ENCODE measurements around the gene SIGLEC9.
"Not testable (repeated sequence)": the region's sequence is repeated elsewhere in the genome, so short reads cannot be mapped to it uniquely, and the experiment has no call there.

Gene SIGLEC9

DNA sequence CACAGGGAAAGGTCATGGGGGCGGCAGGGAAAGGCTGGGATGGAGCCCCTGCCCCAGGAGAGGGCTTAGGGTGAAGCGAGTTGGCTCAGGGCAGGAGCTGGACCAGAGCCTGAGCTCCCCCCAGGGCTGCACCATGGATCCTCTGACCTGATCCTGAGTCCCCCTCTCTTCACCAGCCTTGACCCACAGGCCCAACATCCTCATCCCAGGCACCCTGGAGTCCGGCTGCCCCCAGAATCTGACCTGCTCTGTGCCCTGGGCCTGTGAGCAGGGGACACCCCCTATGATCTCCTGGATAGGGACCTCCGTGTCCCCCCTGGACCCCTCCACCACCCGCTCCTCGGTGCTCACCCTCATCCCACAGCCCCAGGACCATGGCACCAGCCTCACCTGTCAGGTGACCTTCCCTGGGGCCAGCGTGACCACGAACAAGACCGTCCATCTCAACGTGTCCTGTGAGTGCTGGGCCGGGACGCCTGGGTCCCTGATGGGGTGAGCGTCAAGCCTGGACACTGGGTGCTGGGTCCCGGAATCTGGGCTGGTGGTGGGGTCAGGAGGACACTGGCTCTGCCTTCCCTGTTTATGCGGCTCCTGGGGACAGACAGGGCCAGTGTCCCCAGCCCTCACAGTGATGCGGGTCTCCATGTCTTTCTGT, 842 bp downstream of the SIGLEC9 start:
- DNase-seq = no peak

DNA sequence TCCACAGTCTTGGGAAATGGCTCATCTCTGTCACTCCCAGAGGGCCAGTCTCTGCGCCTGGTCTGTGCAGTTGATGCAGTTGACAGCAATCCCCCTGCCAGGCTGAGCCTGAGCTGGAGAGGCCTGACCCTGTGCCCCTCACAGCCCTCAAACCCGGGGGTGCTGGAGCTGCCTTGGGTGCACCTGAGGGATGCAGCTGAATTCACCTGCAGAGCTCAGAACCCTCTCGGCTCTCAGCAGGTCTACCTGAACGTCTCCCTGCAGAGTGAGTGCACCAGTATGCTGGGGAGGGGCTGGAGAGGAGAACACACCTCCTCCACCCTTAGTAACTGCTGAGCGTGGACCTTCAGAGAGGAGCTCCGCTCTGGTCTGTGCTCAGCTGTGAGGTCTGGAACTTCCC, 2.3 kb downstream of the SIGLEC9 start:
- DNase-seq = no peak

- DNase-seq = no peak
Measured at GRCh38 chr19:51127755-51128154, 3.0 kb downstream of the SIGLEC9 start.

GRCh38 chr19:51128227-51128626, 3.5 kb downstream of the SIGLEC9 start:
- no peak for DNase-seq

- no peak for DNase-seq
Measured at GRCh38 chr19:51129716-51130115, 5.0 kb downstream of the SIGLEC9 start.

DNA sequence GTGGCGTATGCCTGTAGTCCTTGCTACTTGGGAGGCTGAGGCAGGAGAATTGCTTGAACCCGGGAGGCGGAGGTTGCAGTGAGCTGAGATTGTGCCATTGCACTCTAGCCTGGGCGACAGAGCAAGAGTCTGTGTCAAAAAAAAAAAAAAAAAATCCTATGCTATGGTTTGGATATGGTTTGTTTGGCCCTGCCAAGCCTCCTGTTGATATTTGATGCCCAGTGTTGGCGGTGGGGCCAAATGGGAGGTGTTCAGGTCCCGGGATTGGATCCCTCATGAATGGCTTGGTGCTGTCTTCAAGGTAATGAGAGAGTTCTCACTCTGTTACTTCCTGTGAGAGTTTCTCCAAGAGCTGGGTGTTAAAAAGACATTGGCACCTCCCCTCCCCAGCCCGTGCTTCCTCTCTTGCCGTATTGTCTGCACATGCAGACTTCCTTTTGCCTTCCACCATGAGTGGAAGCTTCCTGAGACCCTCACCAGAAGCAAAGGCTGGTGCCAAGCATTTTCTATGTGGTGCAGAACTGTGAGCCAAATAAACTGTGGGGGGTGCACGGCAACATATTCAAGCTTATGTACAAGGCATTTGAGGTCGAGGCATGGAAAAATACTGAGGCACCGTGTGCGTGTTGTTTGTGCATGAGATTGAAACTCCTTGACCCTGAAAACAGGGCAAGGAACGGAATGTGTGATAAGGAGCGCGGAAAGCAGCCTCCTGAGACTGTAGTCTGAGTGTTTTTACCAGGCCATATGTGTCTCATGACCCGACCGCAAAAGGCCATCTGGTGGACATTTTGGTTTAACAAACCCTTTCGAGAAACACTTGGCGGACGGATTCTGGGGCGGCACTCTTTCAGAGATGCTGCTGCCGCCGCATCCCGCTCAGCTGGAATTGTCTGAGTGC, 7.3 kb downstream of the SIGLEC9 start:
- no peak for DNase-seq

GRCh38 chr19:51135004-51135403, 10.3 kb downstream of the SIGLEC9 start:
- DNase-seq = no peak

DNA sequence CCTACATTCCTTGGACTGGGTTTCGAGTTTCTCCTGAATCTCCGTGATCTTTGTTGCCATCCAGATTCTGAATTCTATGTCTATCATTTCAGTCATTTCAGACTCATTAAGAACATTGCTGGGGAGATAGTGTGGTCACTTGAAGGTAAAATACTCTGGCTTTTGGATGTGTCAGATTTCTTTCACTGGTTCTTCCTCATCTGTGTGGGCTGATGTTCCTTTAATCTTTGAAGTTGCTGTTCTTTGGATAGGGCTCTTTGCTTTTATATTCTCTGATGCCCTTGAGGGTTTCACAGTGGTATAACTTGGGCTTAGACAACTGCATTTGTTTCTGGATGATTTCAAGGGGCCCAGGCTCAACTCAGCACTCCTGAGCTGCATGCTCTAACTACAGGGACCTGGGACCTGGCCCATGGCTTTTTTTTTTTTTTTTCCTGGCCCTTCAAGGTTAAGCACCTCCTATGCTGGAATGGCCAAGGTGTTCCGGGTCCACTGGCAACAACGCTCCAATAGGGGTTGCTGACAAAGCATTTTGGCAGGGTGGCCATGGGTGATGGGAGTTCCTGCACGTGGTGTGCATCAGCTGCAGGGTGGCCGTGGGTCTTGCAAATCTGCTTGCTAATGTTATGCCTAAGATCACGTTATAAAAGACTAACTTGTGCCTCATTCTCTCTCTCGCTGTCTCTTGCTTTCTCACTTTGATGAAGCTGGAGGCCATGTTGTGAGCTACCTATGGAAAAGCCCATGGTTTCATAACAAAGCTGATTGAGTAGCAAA, 11.5 kb downstream of the SIGLEC9 start:
- DNase-seq = no peak

GRCh38 chr19:51136851-51137551, 12.3 kb downstream of the SIGLEC9 start:
- no peak for DNase-seq

GRCh38 chr19:51137792-51138425, 13.2 kb downstream of the SIGLEC9 start:
- DNase-seq = no peak

DNA sequence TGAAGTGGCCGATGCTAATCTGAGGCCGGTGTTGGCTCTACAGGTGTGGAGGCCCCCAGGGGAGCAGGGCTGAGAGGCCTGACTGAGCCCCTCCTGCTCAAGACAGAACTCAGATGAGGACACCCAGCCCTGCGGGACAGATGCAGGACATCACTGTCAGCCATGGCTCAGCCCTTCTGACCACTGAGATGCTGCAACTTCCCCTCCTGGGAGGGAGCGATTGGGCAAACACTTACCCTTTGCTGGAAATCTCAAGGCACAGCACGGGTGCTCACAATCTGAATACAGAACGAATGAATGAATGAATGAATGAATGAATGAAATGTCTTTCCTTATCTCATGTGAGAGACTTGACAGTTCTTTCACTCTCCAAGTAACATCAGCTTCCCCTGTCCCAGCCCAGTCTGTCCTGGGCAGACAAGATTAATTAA, 13.9 kb downstream of the SIGLEC9 start:
- DNase-seq = no peak

DNA sequence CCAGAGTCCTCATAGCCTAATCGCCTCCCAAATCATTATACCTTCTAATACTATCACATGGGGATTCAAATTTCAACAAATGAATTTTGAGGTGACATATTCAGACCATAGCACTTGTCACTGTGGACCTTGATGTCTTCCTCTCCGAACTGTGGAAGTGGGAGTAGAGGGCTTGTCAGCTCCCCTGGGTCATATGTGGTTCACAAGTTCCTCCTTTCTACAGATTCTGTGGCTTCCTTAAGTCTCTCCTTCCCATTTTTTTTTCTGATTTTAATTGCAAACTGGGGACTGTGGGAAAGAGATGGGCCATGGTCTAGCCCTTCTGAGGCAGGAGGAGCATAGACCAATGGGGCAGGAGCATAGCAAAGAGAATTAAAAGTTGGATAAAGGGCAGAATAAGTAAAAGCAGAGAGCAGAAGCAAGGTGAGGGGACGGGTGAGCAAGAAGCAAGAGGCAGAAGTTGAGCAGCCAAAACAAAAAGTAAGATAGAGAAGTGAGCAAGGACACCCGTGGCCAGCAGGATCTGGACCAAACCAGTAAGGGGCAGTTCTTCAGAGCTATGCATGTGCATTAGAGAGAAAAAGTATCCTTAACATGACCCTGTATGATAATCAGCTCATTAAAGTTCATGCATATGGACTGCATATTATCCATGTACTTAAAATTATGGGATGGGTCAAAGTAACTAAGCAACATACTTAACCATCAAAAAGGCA, 14.8 kb downstream of the SIGLEC9 start:
- no peak for DNase-seq

DNA sequence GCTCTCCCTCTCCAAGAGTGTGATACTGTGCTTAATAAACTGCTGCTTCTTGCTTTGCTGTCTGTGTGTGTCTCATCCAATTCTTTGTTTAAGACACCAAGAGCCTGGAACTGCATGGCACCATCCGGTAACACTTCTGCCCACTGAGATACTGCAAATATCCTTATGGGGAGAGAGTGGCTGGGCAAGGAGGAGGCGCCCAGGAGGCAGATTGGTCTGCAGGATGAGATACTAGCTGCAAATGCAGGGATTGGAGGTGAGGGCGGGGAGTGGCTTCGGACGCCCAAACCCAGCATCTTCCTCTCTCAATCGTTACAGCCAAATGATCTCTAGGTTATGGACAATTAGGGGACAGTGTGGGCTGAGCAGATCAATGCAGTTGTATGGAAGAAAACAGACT, 15.7 kb downstream of the SIGLEC9 start:
- DNase-seq = no peak

DNA sequence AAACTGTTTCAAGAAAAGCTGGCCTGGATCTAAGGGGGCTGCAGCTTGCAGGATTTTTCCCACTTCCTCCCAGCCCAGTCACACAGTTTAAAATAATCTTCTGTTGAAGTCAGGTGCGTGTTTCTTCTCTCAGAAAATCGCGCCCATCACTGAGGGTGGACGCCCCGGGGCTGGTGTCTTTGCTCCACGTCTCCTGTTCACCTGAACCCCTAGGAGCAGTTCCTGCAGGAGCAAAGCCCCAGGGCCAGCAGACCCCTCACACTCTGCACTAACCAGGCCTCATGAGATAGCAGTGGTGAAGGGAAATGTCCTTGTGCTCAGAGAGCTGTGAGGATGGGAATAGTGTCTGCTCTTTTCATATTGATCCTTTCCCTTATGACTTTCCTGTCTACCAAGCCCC, 16.5 kb downstream of the SIGLEC9 start:
- no peak for DNase-seq

GRCh38 chr19:51142119-51142518, 17.4 kb downstream of the SIGLEC9 start, which contains the start of gene SIGLEC7:
TSS of gene SIGLEC7 (plus strand) at chr19:51142301. CDS start at chr19:51142370, 69 bp downstream.
- no peak for DNase-seq

- DNase-seq = not testable (repeated sequence)
Measured at GRCh38 chr19:51142809-51143475, 18.2 kb downstream of the SIGLEC9 start.

- no peak for DNase-seq
Measured at GRCh38 chr19:51143486-51143885, 18.8 kb downstream of the SIGLEC9 start.

GRCh38 chr19:51144482-51145045, 19.9 kb downstream of the SIGLEC9 start:
- no peak for DNase-seq

GRCh38 chr19:51145916-51146493, 21.3 kb downstream of the SIGLEC9 start:
- no peak for DNase-seq

GRCh38 chr19:51146751-51147150, 22.0 kb downstream of the SIGLEC9 start:
- DNase-seq = no peak
